HTERT RPE-1 (cell line): Measurements from ENCODE around the gene RXRA.
"Not testable (repeated sequence)": the region's sequence is repeated elsewhere in the genome, so short reads cannot be mapped to it uniquely, and the experiment has no call there.

ENCODE experiments used
- in situ Hi-C: fragments of 300-500 bp; cut with MboI; formaldehyde crosslinking; loops from 4 replicates; pipeline ENCODE4 v1.14.3; 2020; ENCODE audit warnings: low sequenced_read_pairs

The RXRA gene

GRCh38 chr9:134293611-134294152, 32.6 kb upstream of the RXRA start:
- in situ Hi-C loops, result no loop called here

DNA sequence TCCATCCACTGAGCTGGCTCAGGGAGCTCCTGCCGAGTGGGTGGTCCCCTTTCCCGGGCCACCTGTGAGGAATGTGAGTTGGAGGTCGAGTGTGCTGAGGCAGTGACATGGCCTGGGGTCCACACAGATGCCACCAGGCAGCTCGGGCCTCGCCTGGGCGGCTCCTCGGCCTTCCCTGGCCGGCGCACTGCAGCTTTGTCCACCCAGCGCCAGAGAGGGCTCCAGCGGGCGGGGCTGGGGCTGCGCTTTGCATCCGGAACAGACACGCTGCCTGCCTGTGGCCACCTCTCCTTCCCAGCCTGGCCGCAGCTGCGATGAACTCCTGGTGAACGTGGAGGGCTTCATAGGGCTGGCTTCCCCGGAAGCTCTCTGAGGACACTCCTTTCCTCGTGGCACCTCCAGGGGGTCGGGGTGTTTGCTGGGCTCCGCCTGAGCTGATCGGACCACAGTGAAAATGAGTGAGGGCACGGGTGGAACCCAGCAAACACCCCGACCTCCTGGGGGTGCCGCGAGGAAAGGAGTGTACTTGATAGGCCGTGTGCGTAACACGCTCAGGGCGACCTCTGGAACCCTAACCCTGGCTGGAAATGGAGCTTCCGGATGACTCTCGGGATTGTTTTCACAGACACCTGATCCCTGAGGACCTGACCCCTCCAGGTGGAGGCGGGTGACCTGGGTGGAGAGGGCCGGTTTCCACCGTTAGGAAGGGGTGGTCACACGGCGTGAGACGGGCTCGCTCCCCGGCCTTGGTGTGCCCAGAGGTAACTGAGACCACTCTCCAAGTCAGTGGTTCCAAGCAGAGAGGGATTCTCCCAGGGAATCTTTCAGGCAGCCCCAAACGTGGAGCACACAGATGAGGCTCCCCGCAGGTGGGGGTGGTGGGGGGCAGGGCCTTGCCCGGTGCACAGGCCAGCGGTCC, 31.8 kb upstream of the RXRA start:
- in situ Hi-C loops, result no loop called here

DNA sequence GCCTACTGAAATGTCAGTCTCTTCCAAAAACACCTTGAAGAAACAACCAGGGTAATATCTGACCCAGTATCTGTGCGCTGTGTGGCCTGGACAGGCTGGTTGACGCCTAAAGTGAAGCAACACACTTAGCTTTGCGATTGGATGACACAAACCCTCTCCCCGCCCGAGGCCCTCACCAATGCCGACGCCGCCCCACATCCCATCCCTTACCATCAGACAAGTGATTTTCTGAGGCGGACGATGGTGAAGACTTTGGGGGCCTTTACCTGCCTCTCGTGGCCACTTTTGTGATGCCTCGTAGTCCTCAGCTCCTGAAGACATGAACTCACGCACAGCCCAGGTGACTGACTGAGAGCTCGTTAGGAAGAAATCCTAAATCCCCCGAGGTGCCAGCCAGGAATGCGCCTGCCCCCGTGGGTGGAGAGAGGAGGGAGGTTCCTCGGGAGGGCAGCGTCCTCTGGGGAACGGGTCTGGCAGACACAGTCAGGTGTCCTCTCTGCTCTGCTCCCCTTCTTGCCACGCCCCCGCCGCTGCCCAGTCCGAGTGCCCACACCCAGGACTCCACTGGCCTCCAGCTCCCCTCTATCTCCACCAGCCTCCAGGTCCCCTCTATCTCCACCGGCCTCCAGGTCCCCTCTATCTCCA, 31.0 kb upstream of the RXRA start:
- in situ Hi-C loops, result no loop called here

DNA sequence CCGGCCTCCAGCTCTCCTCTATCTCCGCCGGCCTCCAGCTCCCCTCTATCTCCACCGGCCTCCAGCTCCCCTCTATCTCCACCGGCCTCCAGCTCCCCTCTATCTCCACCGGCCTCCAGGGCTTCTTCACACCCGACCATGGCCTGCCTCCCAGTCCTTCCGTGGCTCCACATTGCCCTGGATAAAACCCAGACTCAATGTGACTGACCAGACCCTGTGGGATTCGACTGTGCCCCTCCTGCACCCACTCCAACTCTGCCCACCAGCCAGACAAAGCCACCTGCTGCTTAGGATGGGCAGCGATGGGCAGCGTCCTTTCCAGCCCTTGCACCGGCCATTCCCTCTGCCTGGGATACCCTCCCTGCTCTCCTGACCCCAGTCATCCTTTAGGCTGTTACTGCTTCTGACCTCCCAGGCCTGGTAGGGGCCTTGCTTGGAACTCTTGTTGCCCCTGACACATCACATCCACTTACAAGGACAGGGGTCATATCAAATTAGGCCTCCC, 30.5 kb upstream of the RXRA start:
- in situ Hi-C loops, result no loop called here

GRCh38 chr9:134296301-134297082, 29.8 kb upstream of the RXRA start:
- in situ Hi-C loops, result no loop called here

GRCh38 chr9:134297083-134297410, 29.2 kb upstream of the RXRA start:
- in situ Hi-C loops, result no loop called here

DNA sequence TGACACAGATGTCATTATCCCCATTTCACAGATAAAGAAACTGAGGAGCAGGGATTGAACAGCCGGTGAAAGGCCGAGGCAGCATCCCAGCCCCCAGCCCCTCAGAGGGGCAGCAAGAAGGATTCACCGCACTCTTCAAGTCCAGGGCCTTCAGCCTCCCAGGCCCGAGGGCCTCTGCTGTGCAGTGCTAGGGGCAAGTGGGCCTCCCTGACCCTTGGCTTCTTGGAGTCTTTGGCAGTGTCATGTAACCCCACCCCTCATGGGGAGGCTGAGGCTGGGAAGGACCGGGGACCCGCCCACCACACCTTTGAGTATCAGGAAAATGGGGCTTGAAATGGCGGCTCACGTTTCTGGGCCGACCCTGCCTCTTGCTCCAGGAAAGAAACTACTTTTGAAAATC, 28.7 kb upstream of the RXRA start:
- in situ Hi-C loops, result no loop called here

- in situ Hi-C loops, result no loop called here
Measured at GRCh38 chr9:134298000-134298399, 28.3 kb upstream of the RXRA start.

GRCh38 chr9:134299068-134299467, 27.2 kb upstream of the RXRA start:
- in situ Hi-C loops, result no loop called here

GRCh38 chr9:134299883-134300282, 26.4 kb upstream of the RXRA start:
- in situ Hi-C loops, result no loop called here

DNA sequence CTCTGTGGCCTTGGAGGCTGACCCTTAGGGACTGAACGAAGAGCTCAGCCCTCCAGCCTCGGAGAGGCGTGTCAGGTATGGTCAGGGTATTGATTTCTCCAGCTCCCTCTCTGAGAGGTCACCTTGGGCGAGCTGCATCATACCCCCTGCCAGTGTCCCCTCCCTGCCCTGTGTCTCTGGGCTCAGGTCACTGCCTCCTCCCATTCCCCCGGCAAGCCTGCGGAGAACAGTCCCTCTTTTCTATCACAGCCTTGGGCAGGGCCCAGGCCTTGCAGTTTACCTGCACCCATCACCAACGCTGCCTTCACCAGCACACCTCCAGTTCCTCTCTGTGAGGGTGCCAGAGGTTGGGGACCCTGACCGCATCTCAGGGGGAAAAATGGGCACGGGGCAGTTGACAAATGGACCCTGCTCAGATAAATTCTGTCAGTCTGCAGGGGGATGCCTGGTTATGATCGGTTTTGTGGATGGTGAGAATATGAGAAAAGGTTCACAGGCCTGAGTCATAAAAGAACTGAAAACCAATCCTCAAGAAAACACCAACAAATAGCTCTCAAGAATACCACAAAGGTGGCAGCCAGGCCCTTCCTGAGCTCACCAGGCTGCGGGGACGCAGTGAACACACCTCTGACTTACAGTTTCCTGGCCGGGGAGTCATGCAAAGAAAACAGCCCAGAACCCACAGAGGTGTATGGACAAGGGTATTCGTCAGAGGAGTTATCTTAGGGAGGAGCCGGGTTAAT, 24.7 kb upstream of the RXRA start:
- in situ Hi-C loops, result no loop called here

- in situ Hi-C loops, result no loop called here
Measured at GRCh38 chr9:134302130-134302817, 24.0 kb upstream of the RXRA start.

DNA sequence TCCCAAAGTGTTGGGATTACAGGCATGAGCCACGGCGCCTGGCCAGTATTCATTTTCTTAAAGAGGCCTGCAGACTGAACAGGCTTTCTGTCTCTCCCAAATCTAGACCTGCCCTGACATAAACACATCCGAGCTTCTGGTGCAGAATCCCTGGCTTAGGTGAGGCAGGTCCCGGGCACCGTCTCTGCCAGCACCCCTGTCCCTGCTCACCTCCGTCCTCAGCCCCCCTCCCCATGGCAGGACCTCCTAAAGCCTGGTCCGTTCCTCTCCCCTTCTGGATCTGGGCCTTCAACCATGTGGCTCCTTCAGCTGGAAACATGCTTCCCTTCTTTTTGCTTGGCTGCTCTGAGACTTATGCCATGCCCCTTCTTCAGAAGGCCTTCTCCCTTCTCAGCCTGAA, 22.7 kb upstream of the RXRA start:
- in situ Hi-C loops, result no loop called here

DNA sequence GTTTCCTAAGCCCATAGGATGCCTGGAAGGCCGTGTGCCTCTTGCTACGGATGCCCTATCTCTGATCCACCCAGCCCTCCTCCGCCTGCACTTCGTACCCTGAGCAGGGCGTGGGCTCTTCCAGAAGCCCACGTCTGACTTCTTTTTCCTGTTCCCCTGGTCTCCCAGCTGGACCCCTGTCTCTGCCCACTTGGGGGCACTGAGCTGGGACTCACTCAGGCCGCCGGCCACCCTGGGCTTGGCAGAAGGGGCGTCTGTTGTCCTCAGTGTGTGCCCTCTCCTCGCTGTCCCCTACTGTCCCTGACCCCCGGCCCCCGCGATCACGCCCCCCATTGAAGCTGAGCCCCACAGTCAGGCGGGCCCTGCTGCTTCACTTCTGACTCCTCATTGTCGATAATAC, 22.0 kb upstream of the RXRA start:
- in situ Hi-C loops, result no loop called here

- in situ Hi-C loops, result no loop called here
Measured at GRCh38 chr9:134304690-134305089, 21.6 kb upstream of the RXRA start.

GRCh38 chr9:134305533-134305932, 20.7 kb upstream of the RXRA start:
- in situ Hi-C loops, result no loop called here

DNA sequence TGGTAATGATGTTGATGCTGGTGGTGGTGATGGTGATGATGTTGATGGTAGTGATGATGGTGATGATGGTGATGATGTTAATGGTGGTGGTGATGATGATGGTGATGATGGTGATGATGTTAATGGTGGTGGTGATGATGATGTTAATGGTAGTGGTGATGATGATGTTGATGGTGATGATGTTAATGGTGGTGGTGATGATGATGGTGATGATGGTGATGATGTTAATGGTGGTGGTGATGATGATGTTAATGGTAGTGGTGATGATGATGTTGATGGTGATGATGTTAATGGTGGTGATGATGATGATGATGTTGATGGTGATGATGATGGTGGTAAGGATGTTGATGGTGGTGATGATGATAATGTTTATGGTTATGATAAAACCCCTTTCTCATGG, 20.2 kb upstream of the RXRA start:
- in situ Hi-C loops, result not testable (repeated sequence)

GRCh38 chr9:134306636-134307600, 19.3 kb upstream of the RXRA start:
- in situ Hi-C loops, result no loop called here
